HEK293 (cell line): Measurements from ENCODE around the gene PTPRJ.

Experiments used
- CTCF ChIA-PET: fragments of 350-600 bp; formaldehyde crosslinking; extraction: SDS; loops from one replicate; lab custom pipeline; 2021; ENCODE audit warnings: antibody characterized with exemption; lab: Yijun Ruan, JAX
- POLR2A ChIA-PET: fragments of 300-600 bp; formaldehyde crosslinking; extraction: SDS; loops from one replicate; lab custom pipeline; 2020; ENCODE audit warnings: antibody characterized with exemption, inconsistent platforms; lab: Yijun Ruan, JAX
- H3K27ac ChIP-seq: fragments of 200-500 bp; sonication (Bioruptor generic); 2 replicates; pipeline ENCODE4 v1.5.1; 2014; ENCODE audit warnings: low read depth, low read length, control low read depth, inconsistent platforms; ENCODE audit errors: extremely low read depth
- H3K36me3 ChIP-seq, 2 experiments: fragments of 200-500 bp in 1 of 2; sonication (Bioruptor generic) in 1 of 2; 1 replicate in 1 of 2; 2 replicates in 1 of 2; pipeline ENCODE4 v1.5.1; 2014 to 2017; ENCODE audit warnings: inconsistent platforms in 2 of 2, low read length in 2 of 2; ENCODE audit not compliant: control insufficient read depth in 2 of 2, insufficient read depth in 1 of 2
- H3K4me1 ChIP-seq: fragments of 200-500 bp; sonication (Bioruptor generic); 2 replicates; pipeline ENCODE4 v1.5.1; 2014; ENCODE audit warnings: mild to moderate bottlenecking, low read length, inconsistent platforms; ENCODE audit not compliant: control insufficient read depth, insufficient read depth
- H3K4me3 ChIP-seq: 2 replicates; pipeline ENCODE4 v1.5.1; 2011; ENCODE audit warnings: low read depth, mild to moderate bottlenecking, control low read depth, low read length, moderate library complexity
- H3K9me3 ChIP-seq: fragments of 200-500 bp; sonication (Bioruptor generic); 2 replicates; pipeline ENCODE4 v1.5.1; 2014; ENCODE audit warnings: low read depth, low read length, inconsistent platforms; ENCODE audit not compliant: control insufficient read depth, insufficient read depth
- HOXD13 ChIP-seq: sonication (generic); formaldehyde crosslinking; IDR thresholded peaks from 2 replicates; pipeline ENCODE4 v1.8.0; 2022; ENCODE audit warnings: missing genetic modification reagents, borderline replicate concordance
- SP2 ChIP-seq: fragments of 450-650 bp; formaldehyde crosslinking; IDR thresholded peaks from 2 replicates; pipeline ENCODE4 v1.5.1; 2016; ENCODE audit warnings: missing biosample characterization, missing genetic modification characterization
- ZBTB17 ChIP-seq: fragments of 450-650 bp; formaldehyde crosslinking; IDR thresholded peaks from 2 replicates; pipeline ENCODE4 v1.5.1; 2016; ENCODE audit warnings: missing biosample characterization, missing genetic modification characterization
- ZBTB21 ChIP-seq: fragments of 450-650 bp; formaldehyde crosslinking; IDR thresholded peaks from 2 replicates; pipeline ENCODE4 v1.5.1; 2017; ENCODE audit warnings: missing biosample characterization, missing genetic modification characterization
- ZBTB8A ChIP-seq: fragments of 450-650 bp; formaldehyde crosslinking; IDR thresholded peaks from 2 replicates; pipeline ENCODE4 v1.5.1; 2016; ENCODE audit warnings: missing biosample characterization, missing genetic modification characterization
- ZNF140 ChIP-seq: fragments of 450-650 bp; formaldehyde crosslinking; IDR thresholded peaks from 2 replicates; pipeline ENCODE4 v1.5.1; 2016; ENCODE audit warnings: missing biosample characterization, missing genetic modification characterization
- ZNF2 ChIP-seq: fragments of 450-650 bp; formaldehyde crosslinking; IDR thresholded peaks from 2 replicates; pipeline ENCODE4 v1.5.1; 2016; ENCODE audit warnings: missing biosample characterization, missing genetic modification characterization
- ZNF311 ChIP-seq: fragments of 450-650 bp; formaldehyde crosslinking; IDR thresholded peaks from 2 replicates; pipeline ENCODE4 v1.5.1; 2017; ENCODE audit warnings: missing biosample characterization, missing genetic modification characterization, borderline replicate concordance
- ZNF473 ChIP-seq: fragments of 450-650 bp; formaldehyde crosslinking; IDR thresholded peaks from 2 replicates; pipeline ENCODE4 v1.5.1; 2017; ENCODE audit warnings: missing biosample characterization, missing genetic modification characterization
- ZNF48 ChIP-seq: fragments of 450-650 bp; formaldehyde crosslinking; IDR thresholded peaks from 2 replicates; pipeline ENCODE4 v1.5.1; 2016; ENCODE audit warnings: missing biosample characterization, missing genetic modification characterization
- ZNF660 ChIP-seq: fragments of 450-650 bp; IDR thresholded peaks from 2 replicates; pipeline ENCODE4 v1.5.1; 2018; ENCODE audit warnings: missing biosample characterization, mild to moderate bottlenecking, missing genetic modification characterization
- ZNF664 ChIP-seq: fragments of 450-650 bp; formaldehyde crosslinking; IDR thresholded peaks from 2 replicates; pipeline ENCODE4 v1.5.1; 2016; ENCODE audit warnings: missing biosample characterization, missing genetic modification characterization
- TF ChIP-seq, protein P1 (sequence below): fragments of 450-650 bp; formaldehyde crosslinking; IDR thresholded peaks from 2 replicates; pipeline ENCODE4 v1.5.0; 2017; ENCODE audit warnings: missing biosample characterization, missing genetic modification characterization, borderline replicate concordance
- TF ChIP-seq, protein P2 (sequence below): fragments of 450-650 bp; formaldehyde crosslinking; IDR thresholded peaks from 2 replicates; pipeline ENCODE4 v1.5.1; 2016; ENCODE audit warnings: missing biosample characterization, missing genetic modification characterization
- TF ChIP-seq, protein P3 (sequence below): fragments of 450-650 bp; formaldehyde crosslinking; IDR thresholded peaks from 2 replicates; pipeline ENCODE4 v1.5.1; 2016; ENCODE audit warnings: missing biosample characterization, missing genetic modification characterization
- TF ChIP-seq, protein P4 (sequence below): fragments of 450-650 bp; formaldehyde crosslinking; IDR thresholded peaks from 2 replicates; pipeline ENCODE4 v1.5.1; 2017; ENCODE audit warnings: missing biosample characterization, missing genetic modification characterization
- TF ChIP-seq, protein P5 (sequence below): fragments of 450-650 bp; formaldehyde crosslinking; IDR thresholded peaks from 2 replicates; pipeline ENCODE4 v1.5.1; 2016; ENCODE audit warnings: missing biosample characterization, missing genetic modification characterization
- TF ChIP-seq, protein P6 (sequence below): fragments of 450-650 bp; formaldehyde crosslinking; IDR thresholded peaks from 2 replicates; pipeline ENCODE4 v1.5.1; 2017; ENCODE audit warnings: missing biosample characterization, missing genetic modification characterization
- TF ChIP-seq, protein P7 (sequence below): fragments of 450-650 bp; formaldehyde crosslinking; IDR thresholded peaks from 2 replicates; pipeline ENCODE4 v1.5.1; 2016; ENCODE audit warnings: missing biosample characterization, missing genetic modification characterization

Gene PTPRJ

DNA sequence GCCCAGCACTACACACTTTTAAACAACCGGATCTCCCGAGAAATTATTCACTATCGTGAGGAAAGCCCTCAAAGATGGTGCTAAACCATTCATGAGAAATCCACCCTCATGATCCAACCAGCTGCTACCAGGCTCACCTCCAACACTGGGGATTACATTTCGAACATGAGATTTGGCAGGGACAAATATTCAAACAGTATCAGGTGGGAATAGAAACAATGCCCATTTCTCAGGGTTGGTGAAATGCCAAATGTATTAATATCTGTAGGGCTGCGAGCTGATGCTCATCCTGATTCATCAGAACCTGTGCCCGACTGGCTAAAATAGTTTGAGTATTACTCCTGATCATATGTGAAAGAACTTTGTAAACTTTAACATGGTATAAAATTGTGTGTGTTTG is 15.8 kb upstream of the PTPRJ start:
- no peaks in the 10 kb centered on the region for H3K4me1 ChIP-seq
- H3K36me3 ChIP-seq = no peaks in the 10 kb centered on the region
- ChIA-PET POLR2A (no interaction called here), CTCF (interaction anchor here (0.6 to 0.7 kb wide), 3 partner anchors 78 to 490 kb away, joined by 3 read pairs; no protein-coding TSS in a partner anchor)
- H3K27ac ChIP-seq = no peak overlapping the region
- TF ChIP-seq HOXD13 (CRISPR knock-in tag) (no peak), ZNF48 (tag by site-specific recombination) (no peak), ZNF2 (tag by site-specific recombination) (no peak), ZBTB8A (tag by site-specific recombination) (no peak), ZBTB21 (tag by site-specific recombination) (no peak), ZNF140 (no peak), ZBTB17 (tag by site-specific recombination) (no peak), SP2 (no peak), ZNF473 (no peak), ZNF664 (tag by site-specific recombination) (no peak), ZNF311 (tag by site-specific recombination) (no peak), ZNF660 (no peak)
- TF ChIP-seq, protein P1, sequence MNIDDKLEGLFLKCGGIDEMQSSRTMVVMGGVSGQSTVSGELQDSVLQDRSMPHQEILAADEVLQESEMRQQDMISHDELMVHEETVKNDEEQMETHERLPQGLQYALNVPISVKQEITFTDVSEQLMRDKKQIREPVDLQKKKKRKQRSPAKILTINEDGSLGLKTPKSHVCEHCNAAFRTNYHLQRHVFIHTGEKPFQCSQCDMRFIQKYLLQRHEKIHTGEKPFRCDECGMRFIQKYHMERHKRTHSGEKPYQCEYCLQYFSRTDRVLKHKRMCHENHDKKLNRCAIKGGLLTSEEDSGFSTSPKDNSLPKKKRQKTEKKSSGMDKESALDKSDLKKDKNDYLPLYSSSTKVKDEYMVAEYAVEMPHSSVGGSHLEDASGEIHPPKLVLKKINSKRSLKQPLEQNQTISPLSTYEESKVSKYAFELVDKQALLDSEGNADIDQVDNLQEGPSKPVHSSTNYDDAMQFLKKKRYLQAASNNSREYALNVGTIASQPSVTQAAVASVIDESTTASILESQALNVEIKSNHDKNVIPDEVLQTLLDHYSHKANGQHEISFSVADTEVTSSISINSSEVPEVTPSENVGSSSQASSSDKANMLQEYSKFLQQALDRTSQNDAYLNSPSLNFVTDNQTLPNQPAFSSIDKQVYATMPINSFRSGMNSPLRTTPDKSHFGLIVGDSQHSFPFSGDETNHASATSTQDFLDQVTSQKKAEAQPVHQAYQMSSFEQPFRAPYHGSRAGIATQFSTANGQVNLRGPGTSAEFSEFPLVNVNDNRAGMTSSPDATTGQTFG (tag by site-specific recombination) = no peak
- TF ChIP-seq, protein P2, sequence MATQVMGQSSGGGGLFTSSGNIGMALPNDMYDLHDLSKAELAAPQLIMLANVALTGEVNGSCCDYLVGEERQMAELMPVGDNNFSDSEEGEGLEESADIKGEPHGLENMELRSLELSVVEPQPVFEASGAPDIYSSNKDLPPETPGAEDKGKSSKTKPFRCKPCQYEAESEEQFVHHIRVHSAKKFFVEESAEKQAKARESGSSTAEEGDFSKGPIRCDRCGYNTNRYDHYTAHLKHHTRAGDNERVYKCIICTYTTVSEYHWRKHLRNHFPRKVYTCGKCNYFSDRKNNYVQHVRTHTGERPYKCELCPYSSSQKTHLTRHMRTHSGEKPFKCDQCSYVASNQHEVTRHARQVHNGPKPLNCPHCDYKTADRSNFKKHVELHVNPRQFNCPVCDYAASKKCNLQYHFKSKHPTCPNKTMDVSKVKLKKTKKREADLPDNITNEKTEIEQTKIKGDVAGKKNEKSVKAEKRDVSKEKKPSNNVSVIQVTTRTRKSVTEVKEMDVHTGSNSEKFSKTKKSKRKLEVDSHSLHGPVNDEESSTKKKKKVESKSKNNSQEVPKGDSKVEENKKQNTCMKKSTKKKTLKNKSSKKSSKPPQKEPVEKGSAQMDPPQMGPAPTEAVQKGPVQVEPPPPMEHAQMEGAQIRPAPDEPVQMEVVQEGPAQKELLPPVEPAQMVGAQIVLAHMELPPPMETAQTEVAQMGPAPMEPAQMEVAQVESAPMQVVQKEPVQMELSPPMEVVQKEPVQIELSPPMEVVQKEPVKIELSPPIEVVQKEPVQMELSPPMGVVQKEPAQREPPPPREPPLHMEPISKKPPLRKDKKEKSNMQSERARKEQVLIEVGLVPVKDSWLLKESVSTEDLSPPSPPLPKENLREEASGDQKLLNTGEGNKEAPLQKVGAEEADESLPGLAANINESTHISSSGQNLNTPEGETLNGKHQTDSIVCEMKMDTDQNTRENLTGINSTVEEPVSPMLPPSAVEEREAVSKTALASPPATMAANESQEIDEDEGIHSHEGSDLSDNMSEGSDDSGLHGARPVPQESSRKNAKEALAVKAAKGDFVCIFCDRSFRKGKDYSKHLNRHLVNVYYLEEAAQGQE = no peak
- TF ChIP-seq, protein P3, sequence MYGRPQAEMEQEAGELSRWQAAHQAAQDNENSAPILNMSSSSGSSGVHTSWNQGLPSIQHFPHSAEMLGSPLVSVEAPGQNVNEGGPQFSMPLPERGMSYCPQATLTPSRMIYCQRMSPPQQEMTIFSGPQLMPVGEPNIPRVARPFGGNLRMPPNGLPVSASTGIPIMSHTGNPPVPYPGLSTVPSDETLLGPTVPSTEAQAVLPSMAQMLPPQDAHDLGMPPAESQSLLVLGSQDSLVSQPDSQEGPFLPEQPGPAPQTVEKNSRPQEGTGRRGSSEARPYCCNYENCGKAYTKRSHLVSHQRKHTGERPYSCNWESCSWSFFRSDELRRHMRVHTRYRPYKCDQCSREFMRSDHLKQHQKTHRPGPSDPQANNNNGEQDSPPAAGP (tag by site-specific recombination) = no peak
- TF ChIP-seq, protein P4, sequence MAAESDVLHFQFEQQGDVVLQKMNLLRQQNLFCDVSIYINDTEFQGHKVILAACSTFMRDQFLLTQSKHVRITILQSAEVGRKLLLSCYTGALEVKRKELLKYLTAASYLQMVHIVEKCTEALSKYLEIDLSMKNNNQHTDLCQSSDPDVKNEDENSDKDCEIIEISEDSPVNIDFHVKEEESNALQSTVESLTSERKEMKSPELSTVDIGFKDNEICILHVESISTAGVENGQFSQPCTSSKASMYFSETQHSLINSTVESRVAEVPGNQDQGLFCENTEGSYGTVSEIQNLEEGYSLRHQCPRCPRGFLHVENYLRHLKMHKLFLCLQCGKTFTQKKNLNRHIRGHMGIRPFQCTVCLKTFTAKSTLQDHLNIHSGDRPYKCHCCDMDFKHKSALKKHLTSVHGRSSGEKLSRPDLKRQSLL (tag by site-specific recombination) = no peak
- TF ChIP-seq, protein P5, sequence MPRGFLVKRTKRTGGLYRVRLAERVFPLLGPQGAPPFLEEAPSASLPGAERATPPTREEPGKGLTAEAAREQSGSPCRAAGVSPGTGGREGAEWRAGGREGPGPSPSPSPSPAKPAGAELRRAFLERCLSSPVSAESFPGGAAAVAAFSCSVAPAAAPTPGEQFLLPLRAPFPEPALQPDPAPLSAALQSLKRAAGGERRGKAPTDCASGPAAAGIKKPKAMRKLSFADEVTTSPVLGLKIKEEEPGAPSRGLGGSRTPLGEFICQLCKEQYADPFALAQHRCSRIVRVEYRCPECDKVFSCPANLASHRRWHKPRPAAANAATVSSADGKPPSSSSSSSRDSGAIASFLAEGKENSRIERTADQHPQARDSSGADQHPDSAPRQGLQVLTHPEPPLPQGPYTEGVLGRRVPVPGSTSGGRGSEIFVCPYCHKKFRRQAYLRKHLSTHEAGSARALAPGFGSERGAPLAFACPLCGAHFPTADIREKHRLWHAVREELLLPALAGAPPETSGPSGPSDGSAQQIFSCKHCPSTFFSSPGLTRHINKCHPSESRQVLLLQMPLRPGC (tag by site-specific recombination) = no peak
- TF ChIP-seq, protein P6, sequence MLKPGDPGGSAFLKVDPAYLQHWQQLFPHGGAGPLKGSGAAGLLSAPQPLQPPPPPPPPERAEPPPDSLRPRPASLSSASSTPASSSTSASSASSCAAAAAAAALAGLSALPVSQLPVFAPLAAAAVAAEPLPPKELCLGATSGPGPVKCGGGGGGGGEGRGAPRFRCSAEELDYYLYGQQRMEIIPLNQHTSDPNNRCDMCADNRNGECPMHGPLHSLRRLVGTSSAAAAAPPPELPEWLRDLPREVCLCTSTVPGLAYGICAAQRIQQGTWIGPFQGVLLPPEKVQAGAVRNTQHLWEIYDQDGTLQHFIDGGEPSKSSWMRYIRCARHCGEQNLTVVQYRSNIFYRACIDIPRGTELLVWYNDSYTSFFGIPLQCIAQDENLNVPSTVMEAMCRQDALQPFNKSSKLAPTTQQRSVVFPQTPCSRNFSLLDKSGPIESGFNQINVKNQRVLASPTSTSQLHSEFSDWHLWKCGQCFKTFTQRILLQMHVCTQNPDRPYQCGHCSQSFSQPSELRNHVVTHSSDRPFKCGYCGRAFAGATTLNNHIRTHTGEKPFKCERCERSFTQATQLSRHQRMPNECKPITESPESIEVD (tag by site-specific recombination) = no peak
- TF ChIP-seq, protein P7, sequence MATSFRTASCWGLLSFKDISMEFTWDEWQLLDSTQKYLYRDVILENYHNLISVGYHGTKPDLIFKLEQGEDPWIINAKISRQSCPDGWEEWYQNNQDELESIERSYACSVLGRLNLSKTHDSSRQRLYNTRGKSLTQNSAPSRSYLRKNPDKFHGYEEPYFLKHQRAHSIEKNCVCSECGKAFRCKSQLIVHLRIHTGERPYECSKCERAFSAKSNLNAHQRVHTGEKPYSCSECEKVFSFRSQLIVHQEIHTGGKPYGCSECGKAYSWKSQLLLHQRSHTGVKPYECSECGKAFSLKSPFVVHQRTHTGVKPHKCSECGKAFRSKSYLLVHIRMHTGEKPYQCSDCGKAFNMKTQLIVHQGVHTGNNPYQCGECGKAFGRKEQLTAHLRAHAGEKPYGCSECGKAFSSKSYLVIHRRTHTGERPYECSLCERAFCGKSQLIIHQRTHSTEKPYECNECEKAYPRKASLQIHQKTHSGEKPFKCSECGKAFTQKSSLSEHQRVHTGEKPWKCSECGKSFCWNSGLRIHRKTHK = no peak
- TF ChIP-seq, all 188 proteins: peak for 0
- Histone ChIP-seq H3K4me3 (no peak overlapping the region), H3K9me3 (no peaks in the 10 kb centered on the region)
